Cardiac muscle cell (in vitro differentiated cells and primary cell): Measurements from ENCODE around the gene RNF123. TPM values are rescaled to one million over a fixed set of nuclear protein-coding genes. Genes with fewer than 3 reads are reported as not detected.

ENCODE experiments used
- DNase-seq, 2 donors: peaks; one replicate each; pipeline versions ENCODE4 v3.0.0 to v3.0.0-alpha.2; 2010 to 2017; ENCODE audit warnings: low read depth in 1 of 2, low spot score in 1 of 2
- H3K27ac ChIP-seq: fragments of 200-600 bp; sonication (generic); 2 replicates; pipeline ENCODE4 v1.5.1; 2016
- H3K27me3 ChIP-seq: fragments of 200-600 bp; sonication (generic); 2 replicates; pipeline ENCODE4 v1.6.0; 2016; ENCODE audit warnings: control low read depth
- H3K36me3 ChIP-seq: fragments of 200-600 bp; sonication (generic); 2 replicates; pipeline ENCODE4 v1.5.1; 2016; ENCODE audit warnings: control low read depth
- H3K4me1 ChIP-seq: fragments of 200-600 bp; sonication (generic); 2 replicates; pipeline ENCODE4 v1.8.1; 2017; ENCODE audit warnings: low read depth, mild to moderate bottlenecking, mixed run types
- H3K4me3 ChIP-seq: fragments of 200-600 bp; sonication (generic); 2 replicates; pipeline ENCODE4 v1.5.1; 2016; ENCODE audit warnings: mild to moderate bottlenecking
- H3K9me3 ChIP-seq: fragments of 200-600 bp; sonication (generic); 2 replicates; pipeline ENCODE4 v1.5.1; 2017; ENCODE audit warnings: low read depth, mild to moderate bottlenecking, control low read depth
- CTCF ChIP-seq: IDR thresholded peaks from 2 replicates; pipeline ENCODE4 v1.5.1; 2012; ENCODE audit warnings: low read depth, mild to moderate bottlenecking, low read length
- polyA plus RNA-seq: library from polyadenylated mRNA; unstranded; fragments of >200 nt; fragmentation: Nextera tagmentation; extraction: Ambion mirVana; gene quantifications from 2 replicates; pipeline ENCODE4 v1.2.1, GENCODE V29; 2016
- total RNA-seq: library from RNA; depleted of rRNA; stranded (reverse); fragments of >200 nt; gene quantifications from 2 replicates; pipeline ENCODE4 v1.2.3, GENCODE V29; 2016

The RNF123 gene
- total and polyA plus RNA-seq, 2 experiments from 2014 or later, result 41.7 to 42.3 TPM

- Histone ChIP-seq H3K27me3 (no peaks in the 10 kb centered on the region), H3K4me3 (peak within 1 kb of the TSS; percentile 59), H3K36me3 (peaks cover 16% of the 10 kb centered on the region), H3K9me3 (no peaks in the 10 kb centered on the region), H3K27ac (peak within 1 kb of the TSS; percentile 80), H3K4me1 (no peaks in the 10 kb centered on the region)
- TF ChIP-seq CTCF, result no peak
- DNase-seq, result peak; percentile 98
Measured at GRCh38 chr3:49723628-49724551, 34.5 kb downstream of the RNF123 start, which contains the start of gene GMPPB. GMPPB (minus strand) TSS chr3:49723951; CDS start chr3:49723726, 225 bp downstream.

GRCh38 chr3:49724586-49724985 is 35.2 kb downstream of the RNF123 start:
- H3K4me3 ChIP-seq, result peak overlapping the region; percentile 59
- no peak for TF ChIP-seq CTCF
- no peaks in the 10 kb centered on the region for H3K27me3 ChIP-seq
- H3K36me3 ChIP-seq, result peaks cover 16% of the 10 kb centered on the region
- peak overlapping the region; percentile 79 for H3K27ac ChIP-seq
- no peaks in the 10 kb centered on the region for H3K4me1 ChIP-seq
- no peak for DNase-seq
- no peaks in the 10 kb centered on the region for H3K9me3 ChIP-seq

GRCh38 chr3:49725906-49726681 is 36.7 kb downstream of the RNF123 start:
- Histone ChIP-seq H3K27ac (no peak overlapping the region), H3K4me3 (no peak overlapping the region), H3K27me3 (no peaks in the 10 kb centered on the region), H3K4me1 (no peaks in the 10 kb centered on the region), H3K36me3 (peaks cover 18% of the 10 kb centered on the region), H3K9me3 (no peaks in the 10 kb centered on the region)
- no peak for TF ChIP-seq CTCF
- no peak for DNase-seq

GRCh38 chr3:49727154-49727923 is 38.0 kb downstream of the RNF123 start:
- Histone ChIP-seq H3K4me1 (no peaks in the 10 kb centered on the region), H3K9me3 (no peaks in the 10 kb centered on the region), H3K36me3 (peaks cover 23% of the 10 kb centered on the region), H3K27me3 (no peaks in the 10 kb centered on the region), H3K4me3 (no peak overlapping the region), H3K27ac (no peak overlapping the region)
- no peak for DNase-seq
- TF ChIP-seq CTCF, result no peak

GRCh38 chr3:49727924-49728361 is 38.6 kb downstream of the RNF123 start:
- Histone ChIP-seq H3K36me3 (peaks cover 26% of the 10 kb centered on the region), H3K4me1 (no peaks in the 10 kb centered on the region), H3K27ac (no peak overlapping the region), H3K27me3 (no peaks in the 10 kb centered on the region), H3K9me3 (no peaks in the 10 kb centered on the region), H3K4me3 (no peak overlapping the region)
- no peak for DNase-seq
- no peak for TF ChIP-seq CTCF
